HEK293 (cell line): Measurements from ENCODE around the gene ZYG11B.

Experiments used
- CTCF ChIA-PET: fragments of 350-600 bp; formaldehyde crosslinking; extraction: SDS; loops from one replicate; lab custom pipeline; 2021; ENCODE audit warnings: antibody characterized with exemption; lab: Yijun Ruan, JAX
- POLR2A ChIA-PET: fragments of 300-600 bp; formaldehyde crosslinking; extraction: SDS; loops from one replicate; lab custom pipeline; 2020; ENCODE audit warnings: antibody characterized with exemption, inconsistent platforms; lab: Yijun Ruan, JAX
- H3K27ac ChIP-seq: fragments of 200-500 bp; sonication (Bioruptor generic); 2 replicates; pipeline ENCODE4 v1.5.1; 2014; ENCODE audit warnings: low read depth, low read length, control low read depth, inconsistent platforms; ENCODE audit errors: extremely low read depth
- H3K36me3 ChIP-seq, 2 experiments: fragments of 200-500 bp in 1 of 2; sonication (Bioruptor generic) in 1 of 2; 1 replicate in 1 of 2; 2 replicates in 1 of 2; pipeline ENCODE4 v1.5.1; 2014 to 2017; ENCODE audit warnings: inconsistent platforms in 2 of 2, low read length in 2 of 2; ENCODE audit not compliant: control insufficient read depth in 2 of 2, insufficient read depth in 1 of 2
- H3K4me1 ChIP-seq: fragments of 200-500 bp; sonication (Bioruptor generic); 2 replicates; pipeline ENCODE4 v1.5.1; 2014; ENCODE audit warnings: mild to moderate bottlenecking, low read length, inconsistent platforms; ENCODE audit not compliant: control insufficient read depth, insufficient read depth
- H3K4me3 ChIP-seq: 2 replicates; pipeline ENCODE4 v1.5.1; 2011; ENCODE audit warnings: low read depth, mild to moderate bottlenecking, control low read depth, low read length, moderate library complexity
- H3K9me3 ChIP-seq: fragments of 200-500 bp; sonication (Bioruptor generic); 2 replicates; pipeline ENCODE4 v1.5.1; 2014; ENCODE audit warnings: low read depth, low read length, inconsistent platforms; ENCODE audit not compliant: control insufficient read depth, insufficient read depth
- AEBP2 ChIP-seq: fragments of 450-650 bp; formaldehyde crosslinking; IDR thresholded peaks from 2 replicates; pipeline ENCODE4 v1.5.1; 2016; ENCODE audit warnings: missing biosample characterization, missing genetic modification characterization, borderline replicate concordance
- BCL11A ChIP-seq: fragments of 450-650 bp; formaldehyde crosslinking; IDR thresholded peaks from 2 replicates; pipeline ENCODE4 v1.5.1; 2016; ENCODE audit warnings: low read depth, missing biosample characterization, missing genetic modification characterization
- HOXA7 ChIP-seq: sonication (generic); formaldehyde crosslinking; IDR thresholded peaks from 2 replicates; pipeline ENCODE4 v1.8.1; 2022; ENCODE audit warnings: missing genetic modification reagents, borderline replicate concordance
- MEIS1 ChIP-seq: sonication (generic); formaldehyde crosslinking; IDR thresholded peaks from 2 replicates; pipeline ENCODE4 v1.8.1; 2022; ENCODE audit warnings: missing genetic modification reagents, mild to moderate bottlenecking, borderline replicate concordance
- MYNN ChIP-seq: fragments of 450-650 bp; formaldehyde crosslinking; IDR thresholded peaks from 2 replicates; pipeline ENCODE4 v1.5.1; 2016; ENCODE audit warnings: missing biosample characterization, missing genetic modification characterization, borderline replicate concordance
- ZBTB20 ChIP-seq: fragments of 450-650 bp; formaldehyde crosslinking; IDR thresholded peaks from 2 replicates; pipeline ENCODE4 v1.5.1; 2016; ENCODE audit warnings: missing biosample characterization, missing genetic modification characterization
- ZBTB48 ChIP-seq: fragments of 450-650 bp; formaldehyde crosslinking; IDR thresholded peaks from 2 replicates; pipeline ENCODE4 v1.5.1; 2016; ENCODE audit warnings: missing biosample characterization, missing genetic modification characterization
- ZBTB7A ChIP-seq: fragments of 450-650 bp; formaldehyde crosslinking; IDR thresholded peaks from 2 replicates; pipeline ENCODE4 v1.5.1; 2016; ENCODE audit warnings: low read depth, missing biosample characterization, missing genetic modification characterization
- ZNF146 ChIP-seq: fragments of 450-650 bp; formaldehyde crosslinking; IDR thresholded peaks from 2 replicates; pipeline ENCODE4 v1.5.1; 2016; ENCODE audit warnings: missing biosample characterization, missing genetic modification characterization
- ZNF18 ChIP-seq: fragments of 450-650 bp; formaldehyde crosslinking; IDR thresholded peaks from 2 replicates; pipeline ENCODE4 v1.5.1; 2016; ENCODE audit warnings: missing biosample characterization, missing genetic modification characterization
- ZNF2 ChIP-seq: fragments of 450-650 bp; formaldehyde crosslinking; IDR thresholded peaks from 2 replicates; pipeline ENCODE4 v1.5.1; 2016; ENCODE audit warnings: missing biosample characterization, missing genetic modification characterization
- ZNF223 ChIP-seq: fragments of 450-650 bp; formaldehyde crosslinking; IDR thresholded peaks from 2 replicates; pipeline ENCODE4 v1.5.1; 2016; ENCODE audit warnings: missing biosample characterization, missing genetic modification characterization
- ZNF274 ChIP-seq, 2 experiments: fragments of 200-500 bp in 1 of 2; fragments of 450-650 bp in 1 of 2; sonication (Bioruptor generic) in 1 of 2; formaldehyde crosslinking in 1 of 2; IDR thresholded peaks; 2 replicates each; pipeline versions ENCODE4 v1.5.1 to v1.6.1; 2014 to 2016; ENCODE audit warnings: borderline replicate concordance in 1 of 2, inconsistent platforms in 1 of 2, low read length in 1 of 2, missing biosample characterization in 1 of 2, missing genetic modification characterization in 1 of 2
- ZNF280D ChIP-seq: fragments of 450-650 bp; formaldehyde crosslinking; IDR thresholded peaks from 2 replicates; pipeline ENCODE4 v1.5.1; 2016; ENCODE audit warnings: missing biosample characterization, missing genetic modification characterization
- ZNF354C ChIP-seq: fragments of 450-650 bp; formaldehyde crosslinking; IDR thresholded peaks from 2 replicates; pipeline ENCODE4 v1.5.1; 2016; ENCODE audit warnings: missing biosample characterization, missing genetic modification characterization, low read depth, borderline replicate concordance
- ZNF580 ChIP-seq: fragments of 450-650 bp; formaldehyde crosslinking; IDR thresholded peaks from 2 replicates; pipeline ENCODE4 v1.5.1; 2016; ENCODE audit warnings: missing biosample characterization, missing genetic modification characterization
- ZNF624 ChIP-seq: fragments of 450-650 bp; formaldehyde crosslinking; IDR thresholded peaks from 2 replicates; pipeline ENCODE4 v1.5.1; 2017; ENCODE audit warnings: missing biosample characterization, missing genetic modification characterization
- ZNF747 ChIP-seq: fragments of 450-650 bp; formaldehyde crosslinking; IDR thresholded peaks from 2 replicates; pipeline ENCODE4 v1.5.1; 2016; ENCODE audit warnings: missing biosample characterization, missing genetic modification characterization
- ZNF76 ChIP-seq: fragments of 450-650 bp; formaldehyde crosslinking; IDR thresholded peaks from 2 replicates; pipeline ENCODE4; 2016; ENCODE audit warnings: low read depth, missing biosample characterization, missing genetic modification characterization, borderline replicate concordance
- ZNF830 ChIP-seq: fragments of 450-650 bp; IDR thresholded peaks from 2 replicates; pipeline ENCODE4 v1.5.0; 2018; ENCODE audit warnings: missing biosample characterization, missing genetic modification characterization, low read depth, mild to moderate bottlenecking, moderate library complexity
- ZXDB ChIP-seq: fragments of 450-650 bp; formaldehyde crosslinking; IDR thresholded peaks from 2 replicates; pipeline ENCODE4 v1.5.1; 2016; ENCODE audit warnings: missing biosample characterization, missing genetic modification characterization

Gene ZYG11B

GRCh38 chr1:52681136-52681535 lies 45.1 kb upstream of the ZYG11B start:
- CTCF ChIA-PET: no interaction called here
- H3K27ac ChIP-seq: no peak overlapping the region
- POLR2A ChIA-PET: no interaction called here
- H3K4me1 ChIP-seq: no peaks in the 10 kb centered on the region
- peaks cover 10 to 13% of the 10 kb centered on the region in 2 experiments for H3K36me3 ChIP-seq
- no peak overlapping the region for H3K4me3 ChIP-seq
- H3K9me3 ChIP-seq: no peaks in the 10 kb centered on the region
- TF ChIP-seq ZNF76: no peak
- TF ChIP-seq ZNF223 (tag by site-specific recombination): no peak
- no peak for TF ChIP-seq AEBP2 (tag by site-specific recombination)
- TF ChIP-seq HOXA7 (CRISPR knock-in tag): no peak
- no peak for TF ChIP-seq ZNF18 (tag by site-specific recombination)
- TF ChIP-seq ZBTB48: no peak
- no peak for TF ChIP-seq ZXDB (tag by site-specific recombination)
- TF ChIP-seq ZNF2 (tag by site-specific recombination): no peak
- no peak for TF ChIP-seq MEIS1
- TF ChIP-seq BCL11A (tag by site-specific recombination): no peak
- no peak for TF ChIP-seq MYNN (tag by site-specific recombination)
- TF ChIP-seq ZNF274 (IDR thresholded peaks at IDR 0.05; ENCODE audit: low read length): no peak
- no peak for TF ChIP-seq ZNF274 (tag by site-specific recombination; IDR thresholded peaks at IDR 0.05; ENCODE audit: borderline replicate concordance)

GRCh38 chr1:52683367-52683940 lies 42.8 kb upstream of the ZYG11B start:
- Histone ChIP-seq H3K4me3 (no peak overlapping the region), H3K36me3 (peaks cover 21 to 30% of the 10 kb centered on the region in 2 experiments), H3K9me3 (no peaks in the 10 kb centered on the region), H3K4me1 (no peaks in the 10 kb centered on the region), H3K27ac (no peak overlapping the region)
- POLR2A ChIA-PET: no interaction called here
- no peak for TF ChIP-seq ZBTB7A (tag by site-specific recombination)
- no peak for TF ChIP-seq ZNF354C (tag by site-specific recombination)
- TF ChIP-seq ZBTB20 (tag by site-specific recombination): no peak
- no peak for TF ChIP-seq ZNF747
- no peak for TF ChIP-seq ZNF624 (tag by site-specific recombination)
- no peak for TF ChIP-seq ZBTB48
- peak; percentile 85; the same call in 1 of the 2 replicates for TF ChIP-seq ZNF280D (tag by site-specific recombination)
- 0 out of 2 replicates have a peak, but pooled peaks have one; percentile 47 for TF ChIP-seq ZNF580 (tag by site-specific recombination)
- TF ChIP-seq ZNF830 (tag by site-specific recombination): no peak
- TF ChIP-seq ZNF146 (tag by site-specific recombination): peak; percentile 99
- CTCF ChIA-PET: interaction anchor here (0.5 to 0.6 kb wide), 2 partner anchors 64 to 400 kb away, joined by 3 read pairs; no protein-coding TSS in a partner anchor
